GM21717 (cell line): ENCODE data around the gene SCYGR4.
"Not testable (repeated sequence)": the region's sequence is repeated elsewhere in the genome, so short reads cannot be mapped to it uniquely, and the experiment has no call there.

ENCODE experiments used
- ATAC-seq: cut with Tn5 transposase; IDR thresholded peaks from one replicate; pipeline ENCODE4 v1.9.1; 2021; ENCODE audit warnings: mild to moderate bottlenecking, moderate library complexity; ENCODE audit not compliant: unreplicated experiment

Gene SCYGR4, protein sequence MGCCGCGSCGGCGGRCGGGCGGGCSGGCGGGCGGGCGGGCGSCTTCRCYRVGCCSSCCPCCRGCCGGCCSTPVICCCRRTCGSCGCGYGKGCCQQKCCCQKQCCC

GRCh38 chr2:227617316-227618230, at the start of gene SCYGR4:
TSS of gene SCYGR4 (plus strand) at chr2:227617498. CDS start at chr2:227617498, 0 bp downstream.
- no peak for ATAC-seq

DNA sequence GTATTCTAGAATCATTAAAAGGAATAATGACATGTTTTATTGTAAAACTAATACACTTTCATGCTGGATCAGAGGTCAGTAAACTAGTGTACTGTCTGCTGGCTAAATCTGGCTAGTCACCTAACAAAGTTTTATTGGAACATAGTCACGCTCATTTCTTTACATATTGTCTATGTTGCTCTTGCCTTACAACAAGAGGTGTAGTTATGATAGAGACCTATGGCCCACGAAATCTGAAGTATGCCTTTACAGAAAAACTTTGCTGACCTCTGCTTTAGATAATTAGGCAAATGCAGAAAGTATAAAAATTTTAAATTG, 48.5 kb upstream of the SCYGR4 start:
- no peak for ATAC-seq

DNA sequence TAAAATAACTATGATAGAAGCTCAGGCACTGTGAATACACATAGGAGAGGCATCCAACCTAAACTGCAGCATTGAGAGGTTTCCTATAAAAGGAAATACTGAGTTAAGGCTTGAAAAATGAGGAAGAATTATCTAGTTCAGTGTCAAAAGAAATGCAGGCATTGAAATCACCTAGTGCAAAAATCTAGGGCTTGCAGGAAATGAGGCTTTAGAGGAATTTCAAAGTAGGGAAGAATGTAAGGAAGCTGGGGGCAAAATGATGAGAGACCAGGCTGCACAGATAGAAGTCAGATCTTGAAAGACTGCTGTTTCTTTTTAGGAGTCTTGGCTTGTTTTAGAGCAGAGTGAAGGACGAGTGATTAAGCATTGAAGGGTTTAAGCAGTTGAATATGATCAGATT, 46.7 kb upstream of the SCYGR4 start:
- ATAC-seq, result no peak

- ATAC-seq, result no peak
These were observed 41.2 kb upstream of the SCYGR4 start for GRCh38 chr2:227576110-227576509.

DNA sequence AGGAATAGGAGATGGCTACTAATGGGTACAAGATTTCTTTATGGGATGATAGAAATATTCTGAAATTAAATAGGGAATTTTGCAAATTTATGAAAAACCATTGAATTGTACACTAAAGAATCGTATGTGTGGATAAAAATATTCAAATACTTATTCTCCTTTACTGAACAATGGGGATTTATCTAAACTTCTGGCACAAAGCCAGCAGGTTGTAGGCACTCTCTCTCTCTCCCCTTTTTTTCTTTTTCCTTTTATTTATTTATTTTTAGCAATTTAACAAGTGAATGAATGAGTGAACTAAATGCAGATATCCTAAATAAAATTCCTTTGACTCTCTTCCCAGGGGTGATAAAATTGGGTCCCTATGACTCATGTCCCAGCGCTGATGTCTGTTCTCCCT, 40.5 kb upstream of the SCYGR4 start:
- ATAC-seq, result no peak

DNA sequence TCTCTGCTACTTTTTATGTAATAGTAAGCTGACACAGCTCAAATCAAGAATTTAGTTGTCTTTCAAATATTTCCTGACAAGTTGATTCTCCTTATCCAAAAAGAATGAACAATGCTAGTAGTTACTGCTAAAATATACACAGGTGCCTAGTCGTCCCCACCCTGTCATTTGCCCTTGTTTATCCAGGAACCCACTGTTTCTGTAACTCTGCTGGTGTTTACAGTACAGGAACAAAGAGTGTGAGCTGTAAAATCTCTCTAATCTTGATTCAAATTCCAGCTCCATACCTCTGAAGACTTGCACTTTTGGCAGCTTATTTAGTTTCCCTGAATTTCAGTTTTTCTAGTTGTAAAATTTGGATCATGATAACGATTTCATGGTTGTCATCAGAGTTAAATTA, 39.7 kb upstream of the SCYGR4 start:
- no peak for ATAC-seq

DNA sequence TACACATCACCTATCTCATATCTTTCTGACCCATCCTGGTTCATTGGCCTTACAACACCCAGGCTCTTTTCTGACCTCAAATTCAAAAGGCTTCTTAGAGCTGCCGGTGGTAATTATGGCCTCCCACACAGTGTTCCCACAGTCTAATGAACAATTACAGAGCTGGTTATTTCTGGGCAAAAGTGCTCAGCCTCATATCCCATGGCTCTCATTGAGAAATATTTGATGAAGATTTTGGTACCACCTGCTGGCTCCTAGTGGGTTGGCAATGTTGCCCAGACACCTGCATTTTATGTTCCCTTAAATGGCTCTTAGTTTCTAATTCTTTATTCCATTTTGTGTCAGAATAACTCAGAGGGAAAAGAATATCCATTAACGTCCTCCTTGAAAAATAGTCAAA, 38.7 kb upstream of the SCYGR4 start:
- no peak for ATAC-seq

- no peak for ATAC-seq
These were observed 37.5 kb upstream of the SCYGR4 start for GRCh38 chr2:227579791-227580190.

- ATAC-seq, result no peak
These were observed 34.9 kb upstream of the SCYGR4 start for GRCh38 chr2:227582369-227582768.

GRCh38 chr2:227592694-227593387, 24.5 kb upstream of the SCYGR4 start:
- ATAC-seq, result peak; percentile 95

DNA sequence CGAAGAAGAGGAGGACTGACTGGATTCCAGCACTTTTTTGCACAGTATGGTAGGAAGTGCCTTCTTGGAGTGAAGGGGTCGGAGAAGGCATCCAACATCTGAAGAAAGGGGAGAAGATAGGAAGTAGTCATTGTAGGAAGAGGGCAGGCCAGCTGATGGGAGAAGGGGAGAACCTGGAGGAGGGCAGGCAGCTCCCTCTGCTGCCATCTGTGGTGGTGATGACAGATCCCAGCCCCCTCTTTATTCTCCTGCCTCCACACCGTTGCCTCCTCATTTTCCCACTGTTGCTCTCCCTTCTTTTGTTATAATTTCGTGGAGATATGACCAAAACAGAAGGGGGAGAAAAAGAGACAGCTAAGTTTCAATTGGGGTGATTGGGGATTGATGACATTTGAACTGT, 21.5 kb upstream of the SCYGR4 start:
- ATAC-seq, result no peak

- ATAC-seq, result no peak
These were observed 20.3 kb upstream of the SCYGR4 start for GRCh38 chr2:227597036-227597435.

DNA sequence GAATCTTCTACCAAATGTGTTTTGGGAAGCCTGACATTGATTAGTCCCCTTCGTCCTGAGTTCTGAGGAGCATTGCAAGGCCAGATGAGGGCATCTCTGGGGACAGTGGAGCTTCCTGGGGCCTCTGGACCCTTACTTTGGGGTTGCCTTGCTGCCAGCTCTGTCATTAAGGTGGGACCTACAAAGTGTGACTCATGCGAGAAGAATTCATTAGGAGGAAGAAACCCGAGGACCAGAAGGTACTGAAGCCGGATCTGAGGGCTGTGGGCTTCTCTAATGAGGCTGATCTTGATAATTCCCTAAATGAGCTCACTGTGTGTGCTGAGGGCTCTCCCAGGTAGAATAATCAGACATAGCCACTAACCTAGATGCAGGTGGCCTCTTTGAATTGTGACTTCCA, 19.3 kb upstream of the SCYGR4 start:
- ATAC-seq, result no peak

DNA sequence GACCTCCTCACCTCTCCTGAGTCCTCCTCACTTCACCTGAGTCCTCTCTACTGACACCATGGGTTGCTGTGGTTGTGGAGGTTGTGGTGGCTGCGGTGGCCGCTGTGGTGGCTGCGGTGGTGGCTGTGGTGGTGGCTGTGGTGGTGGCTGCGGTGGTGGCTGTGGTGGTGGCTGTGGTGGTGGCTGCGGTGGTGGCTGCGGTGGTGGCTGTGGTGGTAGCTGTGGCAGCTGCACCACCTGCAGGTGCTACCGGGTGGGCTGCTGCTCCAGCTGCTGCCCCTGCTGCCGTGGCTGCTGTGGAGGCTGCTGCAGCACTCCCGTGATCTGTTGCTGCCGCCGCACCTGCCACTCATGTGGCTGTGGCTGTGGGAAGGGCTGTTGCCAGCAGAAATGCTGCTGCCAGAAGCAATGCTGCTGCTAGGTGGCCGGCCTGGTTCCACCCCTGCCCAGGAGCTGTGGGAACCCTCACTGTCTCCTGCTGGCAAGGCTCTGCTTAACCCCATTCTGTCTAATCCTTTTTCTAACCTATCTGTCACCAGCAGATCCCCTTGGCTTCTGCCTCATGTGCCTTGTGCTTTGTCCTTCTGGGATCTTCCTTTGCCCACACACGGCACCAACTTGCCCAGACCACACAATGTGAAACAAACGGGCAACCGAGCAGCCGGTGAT, 18.3 kb upstream of the SCYGR4 start, which contains the start of gene SCYGR2:
SCYGR2 (plus strand) TSS at position 59 of the 669 bp plus-strand sequence; CDS start at position 59, 0 bp downstream.
- ATAC-seq, result not testable (repeated sequence)

- ATAC-seq, result no peak
These were observed 14.9 kb upstream of the SCYGR4 start for GRCh38 chr2:227602358-227602757.

DNA sequence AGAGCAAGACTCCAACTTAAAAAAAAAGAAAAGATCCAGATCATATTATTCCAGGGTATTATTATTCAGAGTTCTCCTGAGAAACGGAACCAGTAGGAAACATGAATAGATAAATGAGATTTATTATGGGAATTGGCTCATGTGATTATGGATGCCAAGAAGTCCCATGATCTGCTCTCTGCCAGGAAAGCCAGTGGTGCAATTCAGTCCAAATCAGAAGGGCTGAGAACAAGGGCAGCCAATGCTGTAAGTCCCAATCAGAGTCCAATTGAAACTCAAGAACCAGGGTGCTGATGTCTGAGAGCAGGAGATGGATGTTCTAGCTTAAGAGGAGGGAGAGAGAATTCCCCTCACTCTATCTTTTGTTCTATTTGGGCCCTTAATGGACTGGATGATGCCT, 10.8 kb upstream of the SCYGR4 start:
- ATAC-seq, result no peak

DNA sequence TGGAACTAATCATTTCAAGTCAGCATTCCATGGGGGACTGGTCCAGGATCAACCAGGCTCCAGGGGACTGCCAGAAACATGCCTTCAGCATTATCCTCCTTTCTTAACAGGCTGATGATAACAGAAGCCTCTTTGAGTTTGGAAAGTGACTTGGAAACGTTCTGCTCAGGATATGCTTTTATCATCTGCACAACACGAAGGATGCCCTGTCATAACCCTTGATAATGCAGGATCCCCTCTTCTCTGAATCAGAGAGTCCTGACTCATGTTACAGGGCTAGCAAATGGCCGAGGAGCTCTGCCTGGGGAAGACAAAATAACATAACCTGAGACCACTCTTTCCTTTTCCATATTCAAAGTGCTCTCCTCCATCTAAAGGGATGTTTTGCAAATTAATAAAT, 9.4 kb upstream of the SCYGR4 start:
- no peak for ATAC-seq

DNA sequence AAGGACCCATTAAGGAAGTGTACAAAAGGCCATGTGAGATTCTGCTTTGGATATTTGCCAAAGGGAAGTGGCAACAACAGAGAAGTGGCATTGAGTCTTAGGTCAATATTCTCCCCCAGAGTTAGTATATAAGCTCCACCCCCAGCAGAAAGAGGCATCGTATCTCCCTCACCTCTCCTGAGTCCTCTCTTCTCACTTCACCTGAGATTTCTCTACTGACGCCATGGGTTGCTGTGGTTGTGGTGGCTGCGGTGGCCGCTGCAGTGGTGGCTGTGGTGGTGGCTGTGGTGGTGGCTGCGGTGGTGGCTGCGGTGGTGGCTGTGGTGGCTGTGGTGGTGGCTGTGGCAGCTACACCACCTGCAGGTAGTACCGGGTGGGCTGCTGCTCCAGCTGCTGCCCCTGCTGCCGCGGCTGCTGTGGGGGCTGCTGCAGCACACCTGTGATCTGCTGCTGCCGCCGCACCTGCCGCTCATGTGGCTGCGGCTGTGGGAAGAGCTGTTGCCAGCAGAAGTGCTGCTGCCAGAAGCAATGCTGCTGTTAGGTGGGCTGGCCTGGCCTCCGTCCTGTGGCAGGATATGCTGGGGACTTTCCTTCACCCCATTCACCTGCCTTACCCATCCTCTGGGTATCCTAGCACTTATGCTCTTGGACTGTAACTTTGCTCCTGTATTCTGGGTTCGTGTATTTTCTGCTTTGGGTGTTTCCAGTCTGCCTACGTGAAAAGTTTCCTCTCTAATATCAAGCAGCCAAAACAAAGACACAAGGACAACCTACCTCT, 8.5 kb upstream of the SCYGR4 start:
- ATAC-seq, result no peak

- no peak for ATAC-seq
These were observed 7.2 kb upstream of the SCYGR4 start for GRCh38 chr2:227610123-227610522.

- ATAC-seq, result no peak
These were observed 4.6 kb upstream of the SCYGR4 start for GRCh38 chr2:227612546-227613271.
